Activated CD4-positive, alpha-beta T cell treated with anti-CD3 and anti-CD28 coated beads for 36 hours (primary cell): ENCODE results near the gene CEP83. TPM values are rescaled to one million over a fixed set of nuclear protein-coding genes. Genes with fewer than 3 reads are reported as not detected.
"Not testable (repeated sequence)": the region's sequence is repeated elsewhere in the genome, so short reads cannot be mapped to it uniquely, and the experiment has no call there.

Experiments
- ATAC-seq: fragments of 200-7000 bp; cut with Tn5 transposase; one replicate; pipeline ENCODE4 v1.10.0; 2021; ENCODE audit warnings: mild to moderate bottlenecking, moderate library complexity
- CTCF ChIA-PET: fragments of 350-600 bp; sonication (Branson Sonifier 250); formaldehyde crosslinking; loops from one replicate; lab custom pipeline; 2021; ENCODE audit warnings: antibody characterized with exemption; lab: Charles Lee
- POLR2A ChIA-PET: fragments of 350-600 bp; sonication (Branson Sonifier 250); formaldehyde crosslinking; loops from one replicate; lab custom pipeline; 2021; ENCODE audit warnings: antibody characterized with exemption, inconsistent platforms; lab: Charles Lee
- DNase-seq: peaks from one replicate; pipeline ENCODE4 v3.0.0-alpha.2; 2020
- H3K27ac Mint-ChIP-seq: one replicate; pipeline ENCODE4 v1.8.0; 2021; ENCODE audit warnings: mixed read lengths
- H3K27me3 Mint-ChIP-seq: one replicate; pipeline ENCODE4 v1.8.0; 2021; ENCODE audit warnings: mixed read lengths
- H3K36me3 Mint-ChIP-seq: one replicate; pipeline ENCODE4 v1.8.0; 2021; ENCODE audit warnings: low read depth, mixed read lengths
- H3K4me1 Mint-ChIP-seq: one replicate; pipeline ENCODE4 v1.8.0; 2021; ENCODE audit warnings: mixed read lengths
- H3K4me3 Mint-ChIP-seq: one replicate; pipeline ENCODE4 v1.8.0; 2021; ENCODE audit warnings: mild to moderate bottlenecking, moderate library complexity, mixed read lengths
- H3K9me3 Mint-ChIP-seq: one replicate; pipeline ENCODE4 v1.8.0; 2021; ENCODE audit warnings: low read depth, mixed read lengths
- intact Hi-C, 2 experiments: fragments of 100-400 bp; cut with DNase I in 1 of 2; cut with micrococcal nuclease in 1 of 2; formaldehyde crosslinking; loops; one replicate each; pipeline versions ENCODE4 v1.14.2 to v1.15.1; 2022 to 2024; cut with DNase I, micrococcal nuclease
- total RNA-seq, 2 experiments: library from RNA; stranded (reverse); gene quantifications; one replicate each; pipeline ENCODE4 v1.2.3, GENCODE V29; 2021

The CEP83 gene
- total RNA-seq, 2 experiments from 2014 or later: 21.9 to 22.6 TPM

DNA sequence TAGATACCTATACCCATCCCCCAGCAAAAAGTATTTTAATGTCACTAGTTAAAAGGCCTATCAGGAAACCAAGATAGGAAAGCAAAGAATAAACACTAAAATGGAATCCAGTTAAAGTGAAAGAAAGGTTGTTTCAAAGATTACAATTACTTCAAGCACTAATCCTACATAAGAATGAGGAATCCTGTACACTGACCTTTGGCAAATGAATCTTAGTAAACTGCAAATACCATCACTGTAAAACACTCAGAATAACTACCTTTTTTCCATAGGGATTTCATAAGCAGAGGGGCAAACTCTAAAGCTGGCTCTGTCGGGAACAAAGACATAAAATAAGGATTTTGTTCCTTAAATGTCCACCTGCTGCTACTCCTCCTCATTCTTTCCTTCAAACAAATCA lies 25.9 kb downstream of the CEP83 start:
- no peak overlapping the region for H3K4me3 Mint-ChIP-seq
- H3K36me3 Mint-ChIP-seq: peaks cover 37% of the 10 kb centered on the region
- no peaks in the 10 kb centered on the region for H3K27me3 Mint-ChIP-seq
- H3K4me1 Mint-ChIP-seq: peaks cover 29% of the 10 kb centered on the region
- peaks cover 21% of the 10 kb centered on the region for H3K9me3 Mint-ChIP-seq
- POLR2A ChIA-PET: no interaction called here
- DNase-seq (no peak), ATAC-seq (no peak)
- CTCF ChIA-PET: interaction anchor here (0.9 to 1.5 kb wide), 2 partner anchors 290 to 299 kb away, joined by 4 to 6 read pairs; no protein-coding TSS in a partner anchor
- H3K27ac Mint-ChIP-seq: no peak overlapping the region
- intact Hi-C loops: loop anchor here (2.0 to 5.0 kb wide), 3 partner anchors 99 to 286 kb away; partner anchors contain the start of gene PLXNC1 (in 1 of the 2)

DNA sequence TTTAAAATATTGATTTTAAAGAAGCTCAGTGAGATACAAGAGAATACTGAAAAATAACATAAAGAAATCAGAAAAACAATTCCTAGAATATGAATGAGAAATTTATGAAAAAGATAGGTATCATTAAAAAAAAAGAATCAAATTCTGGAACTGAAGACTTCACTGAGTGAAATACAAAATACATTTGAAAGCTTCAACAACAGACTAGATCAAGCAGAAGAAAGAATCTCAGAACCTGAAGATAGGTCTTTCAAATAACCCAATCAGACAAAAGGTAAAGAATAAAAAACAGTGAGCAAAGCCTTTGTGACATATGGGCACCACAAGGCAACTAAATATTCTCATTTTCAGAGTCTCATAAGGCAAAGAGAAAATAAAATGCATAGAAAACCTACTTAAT lies 29.4 kb downstream of the CEP83 start:
- Mint-ChIP-seq H3K9me3 (peaks cover 20% of the 10 kb centered on the region), H3K27me3 (no peaks in the 10 kb centered on the region), H3K4me1 (peaks cover 34% of the 10 kb centered on the region), H3K4me3 (no peak overlapping the region), H3K27ac (no peak overlapping the region), H3K36me3 (peaks cover 50% of the 10 kb centered on the region)
- ChIA-PET CTCF (no interaction called here), POLR2A (interaction anchor here (0.6 kb wide), 1 partner anchor 29 kb away, joined by 4 read pairs; no protein-coding TSS in a partner anchor)
- ATAC-seq (no peak), DNase-seq (no peak)
- intact Hi-C loops: loop anchor here (2.0 to 5.0 kb wide), 3 partner anchors 168 to 283 kb away; partner anchors contain the start of gene PLXNC1 (in 2 of the 2)

DNA sequence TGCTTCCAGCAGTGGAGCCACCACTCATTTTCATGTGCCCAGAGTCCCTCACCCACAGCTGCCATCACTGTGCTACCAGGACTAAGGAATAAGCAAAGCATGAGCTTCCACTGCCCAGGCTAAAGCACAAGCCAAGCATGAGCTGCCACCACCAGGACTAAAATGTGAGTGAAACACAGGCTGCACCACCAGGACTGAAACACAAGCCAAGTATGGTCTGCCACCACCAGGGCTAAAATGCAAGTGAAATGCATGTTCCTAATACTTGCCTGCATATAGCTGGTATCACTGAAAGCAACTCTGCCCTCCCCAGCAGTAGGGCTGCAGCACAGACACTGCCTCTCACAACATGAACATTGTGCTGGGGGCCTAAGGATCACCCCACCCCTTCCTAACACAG lies 30.0 kb downstream of the CEP83 start:
- DNase-seq: peak; percentile 14
- intact Hi-C loops: loop anchor here (2.0 to 5.0 kb wide), 4 partner anchors 57 to 282 kb away; partner anchors contain the start of gene PLXNC1 (in 2 of the 2)
- H3K4me3 Mint-ChIP-seq: no peak overlapping the region
- H3K27me3 Mint-ChIP-seq: no peaks in the 10 kb centered on the region
- POLR2A ChIA-PET: interaction anchor here (0.6 kb wide), 1 partner anchor 29 kb away, joined by 4 read pairs; no protein-coding TSS in a partner anchor
- peaks cover 33% of the 10 kb centered on the region for H3K4me1 Mint-ChIP-seq
- H3K27ac Mint-ChIP-seq: no peak overlapping the region
- CTCF ChIA-PET: interaction anchor here (0.5 to 0.7 kb wide), 2 partner anchors 13 to 1459 kb away, joined by 3 read pairs; no protein-coding TSS in a partner anchor
- peaks cover 22% of the 10 kb centered on the region for H3K9me3 Mint-ChIP-seq
- peaks cover 55% of the 10 kb centered on the region for H3K36me3 Mint-ChIP-seq
- ATAC-seq: no peak

DNA sequence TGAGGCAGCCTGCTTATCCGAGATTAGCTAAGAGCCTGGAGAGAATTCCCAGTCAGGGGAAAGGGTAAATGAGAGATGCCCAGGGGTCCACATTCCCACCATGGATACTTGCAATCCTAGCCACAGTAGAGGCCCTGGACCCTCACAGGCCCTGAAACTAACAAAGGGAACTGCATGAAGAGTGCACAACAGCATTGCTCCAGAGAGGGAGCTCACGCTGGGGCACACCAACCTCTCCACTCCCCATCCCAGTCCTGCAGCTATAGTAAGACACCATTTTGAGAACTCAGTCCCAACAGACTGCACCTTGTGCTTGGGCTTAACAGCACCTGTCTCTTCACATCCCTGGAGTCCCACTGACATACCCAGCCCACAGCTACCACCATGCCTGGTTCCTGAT lies 30.5 kb downstream of the CEP83 start:
- Mint-ChIP-seq H3K4me3 (no peak overlapping the region), H3K4me1 (peaks cover 33% of the 10 kb centered on the region), H3K9me3 (peaks cover 23% of the 10 kb centered on the region), H3K27me3 (no peaks in the 10 kb centered on the region), H3K36me3 (peaks cover 60% of the 10 kb centered on the region), H3K27ac (no peak overlapping the region)
- ChIA-PET CTCF (interaction anchor here (0.7 kb wide), 1 partner anchor 13 kb away, joined by 3 read pairs; no protein-coding TSS in a partner anchor), POLR2A (no interaction called here)
- intact Hi-C loops: loop anchor here in 1 of 2 experiments (2.0 kb wide), 1 partner anchor 56 kb away; no protein-coding TSS in a partner anchor
- DNase-seq: no peak
- ATAC-seq: no peak

DNA sequence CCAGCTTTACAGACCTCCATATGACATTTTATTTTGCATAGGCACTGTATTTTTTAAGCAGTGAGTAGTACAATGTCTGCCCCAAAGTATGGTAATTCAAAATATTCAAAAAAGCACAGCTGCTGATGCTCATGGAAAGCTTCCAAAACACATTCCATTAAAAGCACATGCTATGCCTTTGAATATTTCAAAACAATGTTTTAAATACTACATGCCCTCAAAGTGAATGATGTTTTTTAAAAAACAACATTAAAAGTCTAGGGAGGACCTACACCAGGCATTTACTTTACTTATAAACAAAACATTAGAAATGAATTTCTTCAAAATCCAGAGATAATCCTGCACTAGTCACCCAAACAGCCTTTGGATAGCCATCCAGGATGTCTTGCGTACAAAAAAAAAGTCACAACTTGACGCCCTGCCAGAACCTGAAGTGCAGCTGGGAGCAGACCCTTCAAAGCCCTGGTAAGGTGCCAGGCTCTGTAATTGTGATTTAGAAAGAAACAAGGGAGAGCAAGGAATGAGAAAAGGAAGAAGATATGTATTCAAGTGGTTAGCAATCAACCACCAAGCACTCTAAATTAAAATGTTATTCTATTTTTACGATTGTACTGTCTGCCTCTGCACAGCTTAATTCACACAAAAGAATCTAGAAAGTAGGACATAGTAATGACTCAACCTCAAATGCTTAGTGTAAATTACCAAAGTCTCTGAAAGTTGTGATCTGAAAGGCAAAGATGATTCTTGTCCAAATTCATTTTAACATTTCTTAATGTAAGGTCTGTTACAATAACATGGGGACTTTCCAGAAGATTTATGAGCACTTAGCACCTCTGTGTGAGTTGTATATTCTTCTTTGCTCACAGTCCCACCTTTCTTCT lies 31.9 kb downstream of the CEP83 start:
- peaks cover 63% of the 10 kb centered on the region for H3K36me3 Mint-ChIP-seq
- H3K27me3 Mint-ChIP-seq: no peaks in the 10 kb centered on the region
- H3K9me3 Mint-ChIP-seq: peaks cover 32% of the 10 kb centered on the region
- intact Hi-C loops: loop anchor here in 1 of 2 experiments (2.0 kb wide), 1 partner anchor 55 kb away; no protein-coding TSS in a partner anchor
- peak; percentile 86 for ATAC-seq
- ChIA-PET POLR2A (no interaction called here), CTCF (interaction anchor here (0.6 to 0.7 kb wide), 2 partner anchors 69 to 1034 kb away, joined by 3 read pairs; no protein-coding TSS in a partner anchor)
- peak overlapping the region; percentile 25 for H3K4me3 Mint-ChIP-seq
- DNase-seq: peak; percentile 17
- H3K4me1 Mint-ChIP-seq: peaks cover 33% of the 10 kb centered on the region
- H3K27ac Mint-ChIP-seq: peak overlapping the region; percentile 74

DNA sequence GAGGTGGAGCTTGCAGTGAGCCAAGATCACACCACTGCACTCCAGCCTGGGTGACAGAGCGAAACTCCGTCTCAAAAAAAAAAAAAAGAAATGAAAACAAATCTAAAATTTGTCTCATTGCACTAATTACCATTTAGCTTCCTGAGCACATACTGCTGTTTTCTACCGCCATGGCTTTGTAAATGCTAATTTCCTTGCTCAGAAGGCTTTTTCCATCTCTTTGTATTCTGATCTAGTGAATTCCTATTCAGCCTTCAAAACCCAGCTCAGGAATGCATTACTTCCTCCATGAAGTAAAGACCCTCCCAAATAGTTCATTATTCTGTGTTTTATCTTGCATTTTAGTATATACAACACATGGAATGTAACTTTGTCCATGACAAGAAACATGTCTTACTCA lies 33.6 kb downstream of the CEP83 start:
- DNase-seq (no peak), ATAC-seq (no peak)
- Mint-ChIP-seq H3K4me3 (no peak overlapping the region), H3K27ac (no peak overlapping the region), H3K27me3 (no peaks in the 10 kb centered on the region), H3K4me1 (peaks cover 31% of the 10 kb centered on the region), H3K9me3 (peaks cover 38% of the 10 kb centered on the region), H3K36me3 (peaks cover 63% of the 10 kb centered on the region)
- intact Hi-C loops: no loop called here
- POLR2A ChIA-PET: no interaction called here
- CTCF ChIA-PET: interaction anchor here (0.7 kb wide), 1 partner anchor 141 kb away, joined by 3 read pairs; no protein-coding TSS in a partner anchor

DNA sequence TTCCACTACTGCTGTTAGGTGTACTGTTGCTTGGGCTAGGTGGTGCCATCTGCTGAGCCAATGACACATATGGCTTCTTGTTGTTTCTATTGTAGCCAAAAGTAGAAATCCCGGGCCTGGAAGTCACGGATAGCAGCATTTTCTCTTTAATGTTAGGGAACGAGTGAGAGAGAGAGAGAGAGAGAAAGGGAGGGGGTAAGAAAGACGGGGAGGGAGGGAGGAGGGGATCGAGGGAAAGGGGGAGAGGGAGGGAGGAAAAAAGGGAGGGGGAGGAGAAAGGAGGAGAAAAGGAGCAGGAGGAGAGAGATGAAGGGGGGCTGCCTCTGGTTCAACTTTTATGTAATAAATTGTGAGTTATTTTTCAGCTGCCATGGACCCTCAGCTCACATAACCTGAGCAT lies 34.8 kb downstream of the CEP83 start:
- intact Hi-C loops, CTCF ChIA-PET, DNase-seq, ATAC-seq, H3K4me3 Mint-ChIP-seq, H3K27ac Mint-ChIP-seq, H3K27me3 Mint-ChIP-seq, POLR2A ChIA-PET: not testable (repeated sequence)
- Mint-ChIP-seq H3K9me3 (peaks cover 28% of the 10 kb centered on the region), H3K36me3 (peaks cover 53% of the 10 kb centered on the region), H3K4me1 (peaks cover 25% of the 10 kb centered on the region)

DNA sequence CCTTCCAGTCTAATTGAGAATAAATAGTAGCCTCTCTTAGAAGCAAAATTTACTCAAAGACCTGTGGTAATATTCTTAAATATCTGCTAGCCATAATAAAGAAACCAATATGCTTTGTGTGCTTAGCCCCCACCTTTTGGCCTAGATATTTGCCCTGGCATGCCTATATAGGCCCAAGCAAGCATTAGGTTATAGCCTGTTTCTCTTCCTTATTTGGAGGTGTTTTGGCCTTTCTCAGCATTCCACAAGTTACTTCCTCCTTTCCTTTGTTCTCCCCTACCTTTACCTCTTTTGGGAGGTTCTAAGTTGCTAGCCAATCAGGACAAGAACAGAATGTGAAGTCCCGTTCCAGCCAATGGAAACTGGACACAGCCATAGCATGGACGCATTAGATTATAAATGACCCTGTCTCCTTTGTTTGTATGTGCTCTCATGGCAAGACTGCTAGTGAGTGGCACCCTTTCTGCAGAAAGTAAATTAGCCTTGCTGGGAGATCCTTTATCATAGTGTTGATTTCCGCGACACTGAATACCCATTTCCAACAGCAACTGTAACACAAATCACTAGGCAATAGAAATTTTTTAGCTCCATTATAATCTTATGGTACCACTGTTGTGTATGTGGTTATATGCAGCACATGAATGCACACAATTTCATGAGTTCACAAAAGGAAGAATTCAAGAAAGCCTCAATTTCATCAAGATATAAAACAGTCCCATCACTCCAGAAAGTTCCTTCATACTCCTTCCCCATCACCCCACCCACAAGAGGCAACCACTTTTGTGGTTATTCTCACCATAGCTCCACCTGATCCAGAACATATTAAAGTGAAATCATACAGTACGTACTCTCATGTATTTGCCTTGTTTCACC lies 37.6 kb downstream of the CEP83 start:
- ATAC-seq: no peak
- intact Hi-C loops: no loop called here
- DNase-seq: no peak
- POLR2A ChIA-PET: no interaction called here
- CTCF ChIA-PET: interaction anchor here (0.6 to 1.2 kb wide), 2 partner anchors 54 to 116 kb away, joined by 3 read pairs; no protein-coding TSS in a partner anchor
- Mint-ChIP-seq H3K27me3 (no peaks in the 10 kb centered on the region), H3K9me3 (peaks cover 33% of the 10 kb centered on the region), H3K4me3 (no peak overlapping the region), H3K36me3 (peaks cover 53% of the 10 kb centered on the region), H3K27ac (no peak overlapping the region), H3K4me1 (peaks cover under 1% of the 10 kb centered on the region)

DNA sequence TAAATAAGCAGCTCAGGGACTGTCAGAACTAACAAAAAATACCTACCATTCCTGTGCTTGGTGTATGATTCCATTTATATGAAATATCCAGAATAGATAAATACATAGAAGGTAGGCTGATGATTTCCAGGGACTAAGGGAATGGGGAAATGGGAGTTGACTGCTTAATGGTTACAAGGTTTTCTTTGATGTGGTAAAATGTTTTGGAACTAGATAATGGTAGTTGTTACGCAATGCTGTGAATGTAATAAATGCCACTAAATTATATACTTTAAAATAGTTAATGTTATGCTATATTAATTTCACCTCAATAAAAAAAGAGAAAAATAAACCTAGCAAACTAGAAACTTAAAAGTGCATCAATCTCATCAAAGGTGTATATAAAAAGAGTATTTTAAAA lies 41.1 kb downstream of the CEP83 start:
- ChIA-PET CTCF (no interaction called here), POLR2A (no interaction called here)
- H3K4me1 Mint-ChIP-seq: no peaks in the 10 kb centered on the region
- no peak overlapping the region for H3K4me3 Mint-ChIP-seq
- no peaks in the 10 kb centered on the region for H3K27me3 Mint-ChIP-seq
- DNase-seq (no peak), ATAC-seq (no peak)
- peaks cover 28% of the 10 kb centered on the region for H3K36me3 Mint-ChIP-seq
- intact Hi-C loops: no loop called here
- H3K9me3 Mint-ChIP-seq: peaks cover 24% of the 10 kb centered on the region
- no peak overlapping the region for H3K27ac Mint-ChIP-seq

DNA sequence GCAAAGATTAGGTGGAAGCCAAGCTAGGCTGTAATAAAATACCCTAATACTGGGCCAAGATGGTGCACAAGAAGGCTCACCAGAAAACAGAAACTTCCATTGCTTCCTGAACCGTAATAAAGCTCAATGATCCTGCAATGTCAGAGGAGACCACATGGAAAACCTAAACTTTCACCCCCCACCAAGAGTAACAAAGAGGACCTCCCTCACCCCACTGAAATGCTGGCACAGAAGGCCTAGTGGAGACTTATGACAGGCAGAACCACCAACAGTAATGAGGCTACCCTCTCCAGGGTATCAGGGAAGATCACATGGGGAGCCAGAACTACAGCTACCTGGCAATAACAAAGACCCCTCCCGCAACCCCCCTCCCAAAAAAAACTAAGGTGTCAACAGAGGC lies 43.1 kb downstream of the CEP83 start:
- intact Hi-C loops: no loop called here

DNA sequence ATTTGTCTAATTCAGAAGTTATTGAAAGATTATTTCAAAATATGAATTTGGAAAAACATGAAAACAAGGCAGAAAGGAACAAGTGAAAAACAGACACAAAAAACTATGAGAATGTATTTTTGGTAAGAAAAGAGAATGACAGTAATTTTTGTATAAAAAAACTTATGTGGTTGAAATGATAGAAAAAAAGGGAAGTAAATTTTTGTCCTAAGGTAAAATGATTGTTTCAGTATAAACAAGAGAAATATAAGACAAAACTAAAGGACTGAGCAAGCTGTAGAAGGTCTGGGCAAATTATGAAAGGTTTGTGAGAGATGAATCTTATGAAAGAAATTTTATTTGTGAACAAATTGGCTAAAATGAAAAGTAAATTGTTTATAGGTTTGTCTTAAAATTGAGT lies 44.6 kb downstream of the CEP83 start:
- Mint-ChIP-seq H3K4me3 (no peak overlapping the region), H3K9me3 (peaks cover 9% of the 10 kb centered on the region), H3K36me3 (peaks cover 18% of the 10 kb centered on the region), H3K27ac (no peak overlapping the region), H3K27me3 (no peaks in the 10 kb centered on the region), H3K4me1 (no peaks in the 10 kb centered on the region)
- intact Hi-C loops: no loop called here
- ChIA-PET CTCF (no interaction called here), POLR2A (no interaction called here)
- ATAC-seq: no peak
- no peak for DNase-seq

More for the DNA sequence above, 43.1 kb downstream of the CEP83 start:
- ChIA-PET CTCF (interaction anchor here (0.6 to 1.1 kb wide), 2 partner anchors 10 to 13 kb away, joined by 3 read pairs; no protein-coding TSS in a partner anchor), POLR2A (no interaction called here)
- Mint-ChIP-seq H3K36me3 (peaks cover 19% of the 10 kb centered on the region), H3K27me3 (no peaks in the 10 kb centered on the region), H3K9me3 (peaks cover 11% of the 10 kb centered on the region), H3K27ac (no peak overlapping the region), H3K4me1 (no peaks in the 10 kb centered on the region), H3K4me3 (no peak overlapping the region)
- DNase-seq: no peak
- no peak for ATAC-seq
